HCT116 (cell line): ENCODE measurements around the gene DNAJC6. TPM values are rescaled to one million over a fixed set of nuclear protein-coding genes. Genes with fewer than 3 reads are reported as not detected.

Experiments
- ATAC-seq: fragments of 200-7000 bp; cut with Tn5 transposase; 2 replicates; pipeline ENCODE4 v1.9.1; 2020; ENCODE audit warnings: mild to moderate bottlenecking, moderate library complexity
- BruUV-seq: library from RNA; stranded (reverse); fragments of 400-500 nt; replicated peaks from 2 replicates; lab custom pipeline; 2021; lab: Mats Ljungman, UMichigan
- CTCF ChIA-PET: fragments of 300-600 bp; sonication (Branson Sonifier 250); formaldehyde crosslinking; loops from one replicate; lab custom pipeline; 2021; ENCODE audit warnings: antibody characterized with exemption; lab: Charles Lee
- POLR2A ChIA-PET: fragments of 300-600, 350-600 bp; sonication (Branson Sonifier 250); formaldehyde crosslinking; loops from one replicate; lab custom pipeline; 2021; ENCODE audit warnings: antibody characterized with exemption; lab: Charles Lee
- RAD21 ChIA-PET, 2 experiments: fragments of 300-600 bp; sonication (Branson Sonifier 250); formaldehyde crosslinking; loops; one replicate each; lab custom pipeline; 2023; ENCODE audit warnings: low total read pairs in 2 of 2; ENCODE audit not compliant: uncharacterized antibody in 2 of 2, unreplicated experiment in 2 of 2, low non-redundant PET in 1 of 2; lab: Charles Lee
- DNase-seq: peaks from one replicate; pipeline ENCODE4 v3.0.0-alpha.2; 2010; ENCODE audit warnings: low read depth, low spot score
- H2AFZ ChIP-seq: fragments of 200-600 bp; shearing (Covaris generic), sonication (generic); 2 replicates; pipeline ENCODE4 v1.6.1; 2017; ENCODE audit warnings: low read depth, mixed run types, mixed read lengths, antibody characterized with exemption, low read length; ENCODE audit not compliant: poor library complexity, severe bottlenecking
- H3K27ac ChIP-seq: 2 replicates; pipeline ENCODE4 v1.5.1; 2012; ENCODE audit warnings: low read depth, low read length
- H3K27me3 ChIP-seq: fragments of 200-600 bp; sonication (generic); 2 replicates; pipeline ENCODE4 v1.6.1; 2016; ENCODE audit warnings: mixed run types, low read length, mixed read lengths; ENCODE audit not compliant: insufficient read depth
- H3K36me3 ChIP-seq, 2 experiments: fragments of 200-500 bp in 1 of 2; fragments of 200-600 bp in 1 of 2; sonication (Bioruptor generic) in 1 of 2; sonication (generic) in 1 of 2; 2 replicates each; pipeline versions ENCODE4 v1.5.1 to v1.6.1; 2014 to 2016; ENCODE audit warnings: low read length in 2 of 2, inconsistent platforms in 1 of 2, mixed read lengths in 1 of 2, mixed run types in 1 of 2; ENCODE audit not compliant: insufficient read depth in 2 of 2, control insufficient read depth in 1 of 2
- H3K4me1 ChIP-seq, 2 experiments: fragments of 200-600 bp in 1 of 2; sonication (generic) in 1 of 2; 2 replicates each; pipeline versions ENCODE4 v1.5.1 to v1.6.1; 2012 to 2017; ENCODE audit warnings: low read length in 2 of 2, inconsistent platforms in 1 of 2, mild to moderate bottlenecking in 1 of 2, mixed read lengths in 1 of 2, mixed run types in 1 of 2, moderate library complexity in 1 of 2; ENCODE audit not compliant: insufficient read depth in 2 of 2, control insufficient read depth in 1 of 2
- H3K4me2 ChIP-seq: fragments of 200-600 bp; sonication (generic); 2 replicates; pipeline ENCODE4 v1.6.1; 2017; ENCODE audit warnings: mixed run types, low read length, mixed read lengths
- H3K4me3 ChIP-seq, 2 experiments: fragments of 200-600 bp in 1 of 2; sonication (generic) in 1 of 2; replicated peaks in 1 of 2; 2 replicates each; pipeline ENCODE4 v1.5.1; 2011 to 2016; ENCODE audit warnings: low read length in 2 of 2, control low read depth in 1 of 2, low read depth in 1 of 2, mild to moderate bottlenecking in 1 of 2, mixed read lengths in 1 of 2, mixed run types in 1 of 2
- H3K79me2 ChIP-seq: fragments of 200-600 bp; sonication (generic); 2 replicates; pipeline ENCODE4 v1.6.1; 2017; ENCODE audit warnings: mild to moderate bottlenecking, mixed run types, low read length, moderate library complexity, mixed read lengths; ENCODE audit not compliant: insufficient read depth
- H3K9ac ChIP-seq: fragments of 200-600 bp; sonication (generic); 2 replicates; pipeline ENCODE4 v1.6.1; 2016; ENCODE audit warnings: low read length, mixed read lengths
- H3K9me2 ChIP-seq: fragments of 200-600 bp; sonication (generic), shearing (Covaris generic); 2 replicates; pipeline ENCODE4 v1.6.1; 2017; ENCODE audit warnings: mixed run types, mild to moderate bottlenecking, moderate library complexity; ENCODE audit not compliant: insufficient read depth
- H3K9me3 ChIP-seq, 2 experiments: fragments of 200-500 bp in 1 of 2; fragments of 200-600 bp in 1 of 2; sonication (Bioruptor generic) in 1 of 2; sonication (generic) in 1 of 2; 2 replicates each; pipeline ENCODE4 v1.6.1; 2014 to 2017; ENCODE audit warnings: low read length in 2 of 2, mixed read lengths in 2 of 2, inconsistent platforms in 1 of 2, low read depth in 1 of 2, mild to moderate bottlenecking in 1 of 2, mixed run types in 1 of 2, moderate library complexity in 1 of 2; ENCODE audit not compliant: control insufficient read depth in 1 of 2, insufficient read depth in 1 of 2
- H4K20me1 ChIP-seq: fragments of 200-600 bp; sonication (generic), shearing (Covaris generic); 2 replicates; pipeline ENCODE4 v1.6.1; 2017; ENCODE audit warnings: mixed run types, mild to moderate bottlenecking, moderate library complexity; ENCODE audit not compliant: insufficient read depth
- CBX3 ChIP-seq: IDR thresholded peaks from 2 replicates; pipeline ENCODE4 v1.6.1; 2012; ENCODE audit warnings: low read depth
- EGR1 ChIP-seq: IDR thresholded peaks from 2 replicates; pipeline ENCODE4 v1.6.1; 2012; ENCODE audit warnings: low read depth
- ELF1 ChIP-seq: IDR thresholded peaks from 2 replicates; pipeline ENCODE4 v1.6.1; 2012; ENCODE audit warnings: low read depth, borderline replicate concordance
- EZH2phosphoT487 ChIP-seq: fragments of 200-600 bp; IDR thresholded peaks from 2 replicates; pipeline ENCODE4 v1.6.1; 2018; ENCODE audit warnings: antibody characterized with exemption, borderline replicate concordance
- REST ChIP-seq: IDR thresholded peaks from 2 replicates; pipeline ENCODE4 v1.6.1; 2012; ENCODE audit warnings: low read depth
- SIN3A ChIP-seq: IDR thresholded peaks from 2 replicates; pipeline ENCODE4 v1.6.1; 2012; ENCODE audit warnings: low read depth
- TCF7L2 ChIP-seq: IDR thresholded peaks from 2 replicates; pipeline ENCODE4 v1.7.0; 2011; ENCODE audit warnings: borderline replicate concordance, inconsistent platforms; ENCODE audit not compliant: insufficient read depth, insufficient read length; ENCODE audit errors: extremely low read depth
- ZBTB33 ChIP-seq: IDR thresholded peaks from 2 replicates; pipeline ENCODE4 v1.6.1; 2011; ENCODE audit warnings: mild to moderate bottlenecking, low read length, moderate library complexity; ENCODE audit not compliant: insufficient replicate concordance; ENCODE audit errors: extremely low read depth
- intact Hi-C: fragments of 100-400 bp; cut with micrococcal nuclease; formaldehyde crosslinking; loops from 2 replicates; pipeline ENCODE4 v1.10.0; 2022
- total RNA-seq: library from RNA; stranded (reverse); gene quantifications from one replicate; pipeline ENCODE4 v1.2.1, GENCODE V29; 2021; ENCODE audit not compliant: unreplicated experiment

The DNAJC6 gene
- total RNA-seq, 1 experiment from 2014 or later = 9.0 TPM

GRCh38 chr1:65401612-65402011 lies 92.3 kb downstream of the DNAJC6 start:
- H4K20me1 ChIP-seq = no peaks in the 10 kb centered on the region
- ATAC-seq (no peak), DNase-seq (no peak)
- ChIA-PET CTCF (no interaction called here), RAD21 (no interaction called here), POLR2A (no interaction called here)
- BruUV-seq = no TSS peak
- no peaks in the 10 kb centered on the region for H3K27me3 ChIP-seq
- H3K4me3 ChIP-seq = no peak overlapping the region
- TF ChIP-seq CBX3 (no peak), EZH2phosphoT487 (no peak), REST (no peak), ELF1 (no peak), SIN3A (no peak), EGR1 (no peak), TCF7L2 (no peak), ZBTB33 (no peak)
- no peaks in the 10 kb centered on the region for H3K9me3 ChIP-seq
- intact Hi-C loops = no loop called here
- H3K4me1 ChIP-seq = no peaks in the 10 kb centered on the region
- no peak overlapping the region for H3K27ac ChIP-seq
- H3K9ac ChIP-seq = no peak overlapping the region
- no peaks in the 10 kb centered on the region for H3K36me3 ChIP-seq
- H3K4me2 ChIP-seq = no peak overlapping the region
- H3K9me2 ChIP-seq = no peaks in the 10 kb centered on the region
- H2AFZ ChIP-seq = no peak overlapping the region
- H3K79me2 ChIP-seq = no peaks in the 10 kb centered on the region
